HG02623 (cell line): ENCODE measurements around the gene HSFX3.
"Not testable (repeated sequence)": the region's sequence is repeated elsewhere in the genome, so short reads cannot be mapped to it uniquely, and the experiment has no call there.

ENCODE experiments used
- ATAC-seq: cut with Tn5 transposase; IDR thresholded peaks from one replicate; pipeline ENCODE4 v1.9.1; 2021; ENCODE audit warnings: moderate library complexity; ENCODE audit not compliant: unreplicated experiment

The HSFX3 gene

DNA sequence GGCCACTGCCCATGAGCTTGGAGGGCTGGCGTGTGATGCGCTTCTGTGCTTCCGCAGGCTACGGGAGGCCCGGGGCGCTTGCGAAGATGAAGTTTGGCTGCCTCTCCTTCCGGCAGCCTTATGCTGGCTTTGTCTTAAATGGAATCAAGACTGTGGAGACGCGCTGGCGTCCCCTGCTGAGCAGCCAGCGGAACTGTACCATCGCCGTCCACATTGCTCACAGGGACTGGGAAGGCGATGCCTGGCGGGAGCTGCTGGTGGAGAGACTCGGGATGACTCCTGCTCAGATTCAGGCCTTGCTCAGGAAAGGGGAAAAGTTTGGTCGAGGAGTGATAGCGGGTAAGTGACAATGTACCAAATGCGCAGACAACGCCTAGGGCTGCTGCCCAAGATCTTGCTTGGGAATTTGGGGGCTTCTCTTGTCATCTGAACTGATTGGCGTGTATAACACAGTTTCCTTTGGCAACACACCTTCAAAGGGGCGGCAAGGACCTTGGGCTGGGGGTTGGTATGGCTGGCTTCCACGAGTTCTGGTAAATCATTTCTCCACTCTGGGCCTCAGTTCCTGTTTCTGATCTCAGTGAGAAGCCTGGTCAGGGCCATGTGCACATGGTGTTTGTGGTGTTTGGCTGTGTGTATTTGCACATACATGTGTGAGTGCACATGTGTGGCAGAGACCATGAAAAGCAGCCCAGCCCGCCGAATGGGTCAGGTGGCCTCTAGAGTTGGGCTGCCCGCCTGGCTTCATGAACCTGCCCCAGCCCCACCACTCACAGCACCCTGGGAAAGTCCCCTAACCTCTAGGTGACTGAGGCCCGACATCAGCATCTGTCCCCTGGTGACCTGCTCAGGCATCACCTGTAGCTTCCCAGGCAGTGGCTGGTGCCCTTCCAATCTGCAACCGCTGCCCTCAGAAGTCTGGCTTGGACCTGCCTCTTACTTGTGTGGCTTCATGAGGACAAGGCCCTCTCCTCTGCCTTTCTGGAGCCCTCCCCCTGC is 3.9 kb downstream of the HSFX3 start:
- not testable (repeated sequence) for ATAC-seq

DNA sequence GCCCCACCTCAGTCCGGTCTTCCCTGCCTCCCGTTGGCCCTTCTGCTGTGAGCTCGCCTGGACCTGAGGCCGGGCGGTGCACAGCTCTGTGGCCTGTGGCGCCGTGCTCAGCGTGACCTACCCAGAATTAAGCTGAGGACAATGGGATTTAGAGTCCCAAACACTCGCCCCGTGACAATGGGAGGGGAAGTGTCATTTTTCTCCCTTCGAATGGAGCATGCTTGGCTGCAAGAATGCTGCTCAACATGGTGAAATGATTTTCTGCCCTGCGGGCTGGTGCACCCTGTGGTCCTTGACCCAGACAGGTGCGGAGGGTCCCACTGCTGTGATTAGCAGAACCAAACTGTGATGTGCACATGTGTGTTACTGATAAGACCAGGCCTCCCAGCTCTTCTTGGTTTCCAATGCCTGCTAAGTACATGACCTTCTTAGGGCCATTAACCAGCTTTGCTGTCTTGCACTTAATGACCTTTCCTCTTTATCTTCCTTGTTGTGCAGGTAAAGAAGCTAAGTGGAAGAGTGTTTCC is 8.1 kb downstream of the HSFX3 start:
- ATAC-seq, result no peak

DNA sequence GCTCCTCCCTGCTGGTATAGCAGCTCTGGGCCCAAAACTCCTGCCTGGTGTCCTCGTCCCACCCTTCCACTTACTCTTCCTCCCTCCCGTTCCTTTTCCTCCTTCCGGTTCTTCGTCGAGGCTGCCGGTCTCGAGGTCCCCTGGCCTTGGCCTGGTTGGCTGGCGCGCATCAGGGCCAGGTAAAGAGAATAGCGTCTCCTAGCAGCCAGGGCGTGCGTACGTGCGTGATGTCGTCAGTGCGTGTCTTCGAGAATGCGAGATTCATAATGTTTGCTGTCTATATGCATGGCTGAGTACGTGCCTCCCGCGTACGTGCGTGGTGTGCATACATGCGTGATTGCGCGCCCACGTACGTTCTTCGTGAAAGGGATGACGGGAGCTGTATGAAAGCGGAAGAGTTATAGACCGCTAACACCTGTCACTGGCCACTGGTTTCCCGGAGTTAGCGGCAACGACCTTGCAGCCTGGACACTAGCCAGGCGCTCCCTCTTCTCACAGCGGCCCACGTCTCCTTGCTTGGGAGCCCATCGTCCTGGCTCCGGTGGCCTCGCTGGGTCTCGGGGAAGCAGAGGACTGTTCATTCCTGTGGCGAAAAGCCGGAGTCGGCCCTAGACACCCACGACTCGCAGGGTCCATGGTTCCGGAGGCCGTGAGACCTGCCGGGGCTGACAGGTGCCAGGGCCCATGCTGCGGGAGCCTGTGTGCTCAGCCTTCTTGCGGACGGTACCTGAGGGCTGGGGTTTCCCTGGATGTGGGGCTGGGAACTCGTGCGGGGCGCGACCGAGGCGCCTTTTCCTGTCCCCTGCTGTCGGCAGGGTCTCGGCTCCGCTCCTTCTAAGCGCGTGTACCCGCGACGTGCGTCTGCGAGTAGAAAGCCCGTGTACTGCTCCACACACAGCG is 8.9 kb downstream of the HSFX3 start, which contains the start of gene EOLA1:
Gene EOLA1, plus strand, starts transcription at position 392 of the 900 bp plus-strand sequence. CDS start 4,619 bp downstream, outside the sequence.
- ATAC-seq, result peak; percentile 77

DNA sequence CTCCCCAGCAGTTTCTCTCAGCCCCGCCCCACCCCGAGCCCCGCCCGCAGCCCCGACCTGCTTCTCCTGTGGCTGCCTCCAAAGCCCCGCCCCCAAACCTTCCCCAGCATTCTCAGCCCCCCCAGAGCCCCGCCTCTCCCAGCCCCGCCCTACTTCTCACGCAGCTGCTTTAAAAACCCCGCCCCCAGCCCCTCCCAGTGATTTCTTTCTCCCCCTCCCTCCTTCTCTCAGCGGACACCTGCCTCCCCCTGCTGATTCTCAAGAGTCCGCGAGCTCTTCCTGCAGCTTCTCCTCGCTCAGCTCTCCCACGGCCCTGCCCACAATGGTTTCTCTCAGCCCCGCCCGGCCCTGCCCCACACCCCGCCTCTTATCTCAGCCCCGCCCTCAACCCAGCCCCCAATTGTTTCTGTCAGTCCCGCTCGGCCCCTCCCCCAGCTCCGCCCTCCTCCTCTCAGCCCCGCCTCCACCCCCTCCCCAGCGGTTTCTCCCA is 9.5 kb downstream of the HSFX3 start:
- ATAC-seq, result peak; percentile 27

DNA sequence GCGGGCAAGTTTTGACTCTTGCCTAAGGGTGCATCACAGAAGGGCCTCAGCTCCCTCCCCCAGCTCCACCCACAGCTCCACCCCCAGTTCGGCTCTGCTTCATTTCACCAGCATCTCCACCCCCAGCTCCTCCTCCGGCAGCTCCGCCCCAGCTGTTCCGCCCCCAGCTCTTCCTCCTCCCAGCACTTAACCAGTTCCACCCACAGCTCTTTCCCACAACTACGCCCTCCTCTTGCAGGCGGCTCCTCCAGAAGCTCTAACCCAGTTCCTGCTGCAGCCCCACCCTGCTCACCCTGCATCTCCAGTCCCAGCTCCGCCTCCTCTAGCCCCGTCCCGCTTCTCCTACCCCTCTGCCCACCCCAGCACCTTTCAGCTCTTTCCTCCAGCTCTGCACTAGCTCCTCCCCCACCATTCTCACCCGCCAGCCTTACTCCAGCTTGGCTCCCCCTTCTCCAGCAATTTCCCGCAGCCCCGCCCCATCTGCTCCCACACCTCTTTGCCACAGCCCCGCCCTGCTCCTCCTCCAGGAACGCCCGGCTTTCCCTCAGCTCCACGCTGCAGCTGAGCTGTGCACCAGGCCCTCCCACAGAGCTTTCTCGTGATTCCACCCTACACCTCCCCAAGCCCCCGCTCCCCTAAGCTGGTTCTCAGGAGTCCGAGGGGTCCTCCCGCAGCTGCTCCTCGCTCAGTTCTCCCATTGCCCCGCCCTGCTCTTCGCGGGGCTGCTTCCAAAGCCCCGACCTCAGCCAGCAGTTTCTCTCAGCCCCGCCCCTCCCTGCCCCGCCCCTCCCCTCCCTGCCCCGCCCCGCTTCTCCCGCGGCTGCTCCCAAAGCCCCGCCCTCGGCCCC is 10.2 kb downstream of the HSFX3 start:
- ATAC-seq, result peak; percentile 41

DNA sequence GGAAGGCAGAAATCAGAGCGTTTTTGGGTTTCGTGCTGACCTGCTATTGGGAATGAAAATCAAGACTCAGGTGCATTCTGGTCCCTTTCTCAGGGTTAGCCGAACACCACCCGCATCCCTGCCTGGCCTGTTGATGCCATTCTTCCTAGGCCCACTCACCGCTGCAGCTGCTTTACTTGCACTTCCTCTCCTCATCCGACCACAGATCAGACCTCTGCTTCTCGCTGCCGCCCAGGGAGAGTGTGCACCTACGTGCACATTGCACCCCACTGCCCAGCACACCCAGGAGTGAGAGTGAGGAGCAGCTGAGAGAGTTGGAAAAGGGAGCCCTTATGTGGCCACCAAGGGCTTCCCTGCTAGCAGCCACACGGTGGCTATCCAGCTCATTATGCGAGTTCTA is 12.2 kb downstream of the HSFX3 start:
- not testable (repeated sequence) for ATAC-seq

DNA sequence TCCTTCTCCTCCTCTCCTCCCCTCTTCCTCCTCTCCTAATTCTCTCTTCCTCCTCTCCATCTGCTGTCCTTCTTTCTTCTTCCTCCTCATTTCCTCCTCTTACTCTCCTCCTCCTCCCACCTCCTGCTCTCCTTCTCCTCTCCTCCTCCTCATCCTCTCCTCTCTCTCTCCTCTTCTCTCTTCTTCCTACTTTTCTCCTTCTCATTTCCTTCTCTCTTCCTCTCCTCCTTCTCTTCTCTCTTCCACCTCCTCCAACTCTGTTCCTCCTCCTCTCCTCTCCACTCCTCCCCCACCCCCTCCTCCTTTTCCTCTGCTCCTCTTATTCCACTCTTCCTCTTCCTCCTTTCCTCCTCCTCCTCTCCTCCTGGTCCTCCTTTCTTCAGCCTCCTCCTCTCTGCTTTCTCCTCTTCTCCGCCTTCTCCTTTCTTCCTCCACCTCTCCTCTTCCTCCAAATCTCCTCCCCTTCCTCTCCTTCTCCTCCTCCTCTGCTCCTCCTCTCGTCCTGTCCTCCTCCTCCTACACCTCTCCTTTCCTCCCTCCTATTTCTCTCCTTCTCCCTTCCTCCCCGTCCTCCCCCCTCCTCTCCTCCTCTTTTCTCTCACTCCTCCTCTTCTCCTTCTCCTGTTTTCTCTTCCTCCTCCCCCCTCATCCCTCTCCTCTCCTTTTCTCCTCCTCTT is 14.7 kb downstream of the HSFX3 start:
- not testable (repeated sequence) for ATAC-seq

DNA sequence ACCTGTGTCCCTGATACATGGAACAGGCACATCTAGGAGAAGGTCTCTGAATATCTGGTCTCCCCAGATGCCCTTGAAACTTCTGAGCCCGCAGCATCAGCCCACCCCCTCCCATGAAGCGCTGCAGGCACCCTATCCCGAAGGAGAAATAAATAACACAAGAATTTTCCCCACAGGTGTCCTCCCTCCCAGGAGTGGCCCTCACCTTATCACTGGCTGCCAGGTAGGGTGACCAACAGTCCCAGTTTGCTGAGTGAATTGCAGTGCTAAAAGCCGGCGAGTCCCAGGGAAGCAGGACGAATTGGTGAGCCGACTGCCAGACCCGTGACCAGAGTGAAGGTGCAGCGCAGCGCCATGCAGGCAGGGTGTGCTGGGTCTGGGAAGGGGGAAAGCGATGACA is 15.7 kb downstream of the HSFX3 start:
- not testable (repeated sequence) for ATAC-seq

DNA sequence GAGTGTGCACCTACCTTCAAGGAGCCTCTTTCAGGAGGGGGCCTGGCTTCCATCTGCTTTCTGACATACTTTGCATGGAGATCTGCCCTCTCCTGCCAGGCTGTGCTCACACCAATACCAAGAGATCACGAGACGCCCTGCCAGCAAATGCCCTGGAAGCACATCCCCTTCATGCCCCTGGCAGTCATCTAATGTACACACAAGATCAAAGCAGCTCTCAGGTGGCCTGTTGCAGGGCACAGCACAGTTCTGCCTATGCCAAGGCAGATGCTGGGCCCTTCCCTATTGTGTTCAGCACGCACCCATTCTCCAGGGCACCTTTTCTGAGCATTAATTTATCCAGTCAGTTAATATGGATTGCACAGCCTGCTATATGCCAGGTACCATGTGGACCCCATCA is 16.9 kb downstream of the HSFX3 start:
- not testable (repeated sequence) for ATAC-seq

DNA sequence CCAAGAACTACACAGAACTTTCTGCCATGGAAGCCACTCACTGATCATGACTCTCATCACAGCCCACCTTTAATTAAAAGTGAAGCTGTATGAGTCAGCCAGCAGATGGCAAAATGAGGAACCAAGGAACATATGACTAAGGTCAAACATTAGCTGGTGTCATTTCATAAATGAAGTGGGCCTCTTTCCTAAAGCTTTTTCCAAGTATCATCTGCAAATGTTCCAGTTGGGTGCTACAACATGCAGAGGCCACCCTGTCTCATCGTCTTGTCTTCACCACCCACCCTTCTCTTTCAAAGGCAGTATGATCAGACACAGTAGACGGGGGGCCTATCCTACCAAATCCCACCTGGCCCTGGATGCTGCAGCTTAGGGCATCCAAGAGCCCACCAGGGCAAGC is 18.1 kb downstream of the HSFX3 start:
- ATAC-seq, result peak; percentile 68

DNA sequence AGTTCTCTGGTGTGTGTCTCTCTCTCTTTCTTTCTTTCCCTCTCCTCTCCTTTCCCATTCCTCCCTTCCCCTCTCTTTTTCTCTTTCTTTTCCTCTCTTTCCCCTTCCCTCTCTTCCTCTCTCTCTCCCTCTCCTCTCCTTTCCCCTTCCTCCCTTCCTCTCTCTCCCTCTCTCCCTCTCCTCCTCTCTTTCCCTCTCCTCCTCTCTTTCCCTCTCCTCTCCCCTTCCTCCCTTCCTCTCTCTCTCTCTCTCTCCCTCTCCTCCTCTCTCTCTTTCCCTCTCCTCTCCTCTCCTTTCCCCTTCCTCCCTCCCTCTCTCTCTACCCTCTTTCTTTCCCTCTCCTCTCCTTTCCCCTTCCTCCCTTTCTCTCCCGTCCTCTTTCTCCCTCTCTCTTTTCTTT is 21.3 kb downstream of the HSFX3 start:
- ATAC-seq, result no peak

DNA sequence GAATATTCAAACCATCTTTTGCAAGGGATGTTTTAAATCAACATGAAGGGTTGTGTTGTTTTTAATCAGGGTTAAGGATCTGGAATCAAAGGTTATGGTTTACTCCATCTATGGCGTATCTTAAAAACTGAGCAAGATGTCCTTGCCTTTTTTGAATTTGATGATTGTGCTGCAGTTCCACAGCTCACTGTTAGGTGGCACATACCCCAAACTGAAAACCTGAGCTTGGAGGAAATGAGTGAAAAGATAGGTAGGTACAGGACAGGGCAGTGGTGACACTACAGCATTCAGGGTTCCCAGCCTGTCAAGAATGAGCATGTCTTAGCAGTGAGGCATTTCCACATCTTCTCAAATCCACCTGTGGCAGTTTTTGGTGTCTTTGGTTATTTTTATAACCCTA is 22.0 kb downstream of the HSFX3 start:
- no peak for ATAC-seq

DNA sequence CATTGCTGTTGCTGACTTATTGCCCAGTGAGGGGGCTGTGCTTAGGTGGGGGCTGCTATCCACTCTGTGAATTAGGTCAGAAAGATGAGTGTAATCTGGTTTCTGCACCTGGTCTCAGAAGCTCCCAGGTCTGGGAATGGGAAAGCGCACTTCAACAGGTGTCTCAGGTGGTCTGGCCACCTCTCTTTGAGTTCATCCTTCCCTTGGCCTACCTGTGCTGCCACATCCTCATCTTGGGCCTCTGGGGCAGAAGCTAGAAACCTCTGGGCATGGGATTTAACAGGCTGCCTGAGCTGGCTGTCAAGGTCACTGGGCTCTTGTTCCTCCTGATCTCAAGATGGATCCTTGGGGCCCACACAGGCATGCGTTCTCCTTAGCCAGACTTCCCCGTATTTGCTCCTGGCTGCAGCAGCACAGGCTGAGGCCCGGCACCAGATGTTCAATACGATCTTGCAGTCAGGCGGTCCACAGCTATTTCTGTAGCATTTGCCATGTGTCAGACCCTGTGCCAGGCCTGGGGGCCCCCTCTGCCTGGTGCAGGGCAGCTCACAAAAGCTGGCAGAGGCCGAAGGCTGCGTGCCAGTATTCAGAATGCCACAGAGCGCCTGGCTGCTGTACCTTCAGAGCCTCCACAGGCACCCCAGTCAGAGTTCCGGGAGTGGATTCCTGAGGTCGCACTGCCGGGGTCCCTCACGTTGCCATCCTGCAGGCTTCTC is 23.2 kb downstream of the HSFX3 start:
- not testable (repeated sequence) for ATAC-seq

DNA sequence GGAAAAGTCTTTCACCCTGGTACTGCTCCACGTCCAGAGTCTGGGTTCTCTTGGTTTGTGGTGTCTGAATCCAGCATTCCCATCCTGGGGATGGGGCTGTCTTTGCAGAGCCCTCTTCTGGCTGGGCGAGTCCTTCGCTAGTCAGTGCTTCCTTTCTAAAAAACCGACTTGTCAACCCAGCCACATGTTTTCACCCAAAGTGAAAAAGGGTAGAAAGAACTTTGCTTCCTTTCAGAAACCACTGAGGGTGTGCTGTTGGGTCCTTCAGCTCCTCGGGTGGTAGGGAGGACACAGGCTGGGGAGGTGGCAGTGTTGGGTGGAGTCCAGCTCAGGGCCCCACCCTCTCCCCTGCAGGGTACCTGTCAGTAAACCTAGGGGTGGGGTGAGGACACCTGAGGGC is 23.8 kb downstream of the HSFX3 start:
- peak; percentile 44 for ATAC-seq

DNA sequence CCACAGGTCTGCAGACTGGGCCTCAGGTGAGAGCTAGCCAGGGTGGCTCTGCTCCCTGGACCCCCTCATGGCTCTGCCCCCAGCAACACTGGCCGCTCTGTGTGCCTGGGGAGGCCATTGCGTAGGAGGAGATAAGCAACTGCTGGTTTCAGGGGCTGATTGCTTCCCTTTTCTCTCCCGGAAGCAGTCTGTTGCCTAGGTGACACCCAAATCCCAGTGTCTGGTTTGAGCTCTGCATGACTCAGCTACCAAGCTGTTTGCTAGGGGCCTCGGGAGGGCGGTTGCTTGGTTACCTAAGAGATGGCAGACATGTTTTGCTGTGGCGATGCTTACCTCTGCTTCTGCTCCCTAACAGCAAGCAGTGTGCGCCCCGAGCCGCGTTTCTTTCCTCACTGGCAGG is 24.3 kb downstream of the HSFX3 start:
- peak; percentile 96 for ATAC-seq

DNA sequence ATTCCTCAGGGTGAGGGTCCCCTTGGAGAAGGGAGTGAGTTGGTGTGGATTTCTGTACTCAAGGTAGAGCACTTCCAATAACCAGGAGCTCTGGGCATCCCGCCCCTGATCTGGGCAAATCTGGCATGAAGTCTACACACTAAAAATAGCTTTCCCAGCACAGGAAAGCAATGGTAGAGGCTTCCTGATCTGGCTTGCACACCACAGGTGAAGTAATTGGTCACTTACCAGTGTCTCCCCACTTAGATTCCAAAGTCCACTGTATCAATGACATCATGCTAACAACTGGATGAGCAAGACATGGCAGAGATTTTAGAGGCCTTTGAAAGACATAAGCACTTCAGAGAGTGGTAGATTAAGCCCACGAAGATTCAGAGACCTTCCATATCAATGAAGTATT is 26.8 kb downstream of the HSFX3 start:
- ATAC-seq, result no peak

DNA sequence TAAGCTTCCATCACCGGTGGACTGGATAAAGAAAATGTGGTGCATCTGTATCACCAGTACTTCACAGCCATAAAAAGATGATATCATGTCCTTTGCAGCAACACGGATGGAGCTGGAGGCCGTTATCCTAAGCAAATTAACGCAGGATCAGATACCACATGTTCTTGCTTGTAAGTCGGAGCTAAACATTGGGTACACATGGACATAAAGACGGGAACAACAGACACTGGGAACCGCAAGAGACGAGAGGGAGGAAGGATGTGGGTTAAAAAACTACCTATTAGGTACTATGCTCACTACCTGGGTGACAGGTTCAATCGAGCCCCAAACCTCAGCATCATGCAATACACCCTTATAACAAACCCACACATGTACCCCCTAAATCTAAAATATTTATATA is 28.3 kb downstream of the HSFX3 start:
- no peak for ATAC-seq

DNA sequence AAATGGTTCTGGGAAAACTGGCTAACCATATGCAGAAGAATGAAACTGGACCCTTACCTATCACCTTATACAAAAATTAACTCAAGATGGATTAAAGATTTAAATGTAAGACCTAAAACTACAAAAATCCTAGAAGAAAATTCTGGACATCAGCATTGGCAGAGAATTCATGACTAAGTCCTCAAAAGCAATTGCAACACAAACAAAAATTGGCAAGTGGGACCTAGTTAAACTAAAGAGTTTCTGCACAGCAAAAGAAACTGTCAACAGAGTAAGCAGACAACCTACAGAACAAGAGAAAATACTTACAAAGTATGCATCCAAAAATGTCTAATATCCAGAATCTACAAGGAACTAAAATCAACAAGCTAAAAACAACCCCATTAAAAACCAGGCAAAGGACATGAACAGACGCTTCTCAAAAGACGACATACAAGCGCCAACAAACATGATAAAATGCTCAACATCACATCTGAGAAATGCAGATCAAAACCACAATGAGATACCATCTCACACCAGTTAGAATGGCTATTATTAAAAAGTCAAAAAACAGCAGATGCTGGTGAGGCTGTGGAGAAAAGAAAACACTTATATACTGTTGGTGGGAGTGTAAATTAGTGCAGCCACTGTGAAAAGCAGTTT is 29.0 kb downstream of the HSFX3 start:
- ATAC-seq, result not testable (repeated sequence)
